Left cardiac atrium (tissue), 4 donors: ENCODE measurements around the gene ABTB2. TPM values are rescaled to one million over a fixed set of nuclear protein-coding genes. Genes with fewer than 3 reads are reported as not detected.
A peak's percentile ranks its signal among the peaks of the same experiment; 100 is the strongest.

Experiments used
- ATAC-seq, 2 donors: fragments of 200-7000 bp; cut with Tn5 transposase; one replicate each; pipeline ENCODE4 v1.9.1; 2020; ENCODE audit warnings: mild to moderate bottlenecking in 2 of 2, moderate library complexity in 2 of 2
- DNase-seq: peaks from one replicate; pipeline ENCODE4 v3.0.0-alpha.2; 2020
- intact Hi-C, 2 donors: fragments of 100-400 bp; cut with DNase I; formaldehyde crosslinking; loops; one replicate each; pipeline versions ENCODE4 v1.14.1 to v1.15.1; 2022 to 2023
- total RNA-seq, 2 donors: library from RNA; stranded (reverse); fragmentation: NEBNext Ultra II Directional; extraction: Animal tissue kit (Norgen Biotek cat#: 25700); gene quantifications; one replicate each; pipeline ENCODE4 v1.2.1, GENCODE V29; 2021
- donor health status: DM: no; HTN: yes; CAD: no.
- donor health status: DM: no; HTN: yes; CAD: no; lungs with severe emphysema.
- donor health status: DM: yes; HTN: yes; CAD: no.
- donor health status: Dilated cardiomyopathy.

The ABTB2 gene
- total RNA-seq, 2 donors from 2014 or later: 12.5 to 19.3 TPM

DNA sequence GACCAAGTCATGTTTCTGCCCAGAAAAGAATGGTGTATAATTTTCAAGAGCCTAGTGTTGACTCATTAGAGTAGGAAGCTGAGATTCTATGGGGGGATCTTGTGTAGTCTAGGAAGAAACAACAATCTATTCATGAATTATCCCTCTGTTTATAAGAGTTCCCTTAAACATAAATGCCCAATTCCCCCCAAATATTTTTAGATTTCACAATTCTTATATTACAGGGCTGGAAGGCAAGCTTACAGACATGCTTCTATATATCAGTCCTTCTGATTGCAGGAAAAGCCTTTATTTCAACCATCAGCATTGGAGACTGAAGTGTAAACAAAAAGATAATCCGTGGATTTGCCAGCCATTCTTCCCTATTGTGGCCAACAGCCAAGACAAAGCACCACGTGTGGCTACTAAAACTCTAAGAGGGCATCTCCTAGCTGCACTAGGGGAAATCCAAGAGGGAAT, 181.0 kb downstream of the ABTB2 start:
- ATAC-seq: no peak
- intact Hi-C loops: loop anchor here in 1 of 2 donors (5.0 to 10.0 kb wide), 2 partner anchors 179 to 318 kb away; no protein-coding TSS in a partner anchor
- DNase-seq: no peak

DNA sequence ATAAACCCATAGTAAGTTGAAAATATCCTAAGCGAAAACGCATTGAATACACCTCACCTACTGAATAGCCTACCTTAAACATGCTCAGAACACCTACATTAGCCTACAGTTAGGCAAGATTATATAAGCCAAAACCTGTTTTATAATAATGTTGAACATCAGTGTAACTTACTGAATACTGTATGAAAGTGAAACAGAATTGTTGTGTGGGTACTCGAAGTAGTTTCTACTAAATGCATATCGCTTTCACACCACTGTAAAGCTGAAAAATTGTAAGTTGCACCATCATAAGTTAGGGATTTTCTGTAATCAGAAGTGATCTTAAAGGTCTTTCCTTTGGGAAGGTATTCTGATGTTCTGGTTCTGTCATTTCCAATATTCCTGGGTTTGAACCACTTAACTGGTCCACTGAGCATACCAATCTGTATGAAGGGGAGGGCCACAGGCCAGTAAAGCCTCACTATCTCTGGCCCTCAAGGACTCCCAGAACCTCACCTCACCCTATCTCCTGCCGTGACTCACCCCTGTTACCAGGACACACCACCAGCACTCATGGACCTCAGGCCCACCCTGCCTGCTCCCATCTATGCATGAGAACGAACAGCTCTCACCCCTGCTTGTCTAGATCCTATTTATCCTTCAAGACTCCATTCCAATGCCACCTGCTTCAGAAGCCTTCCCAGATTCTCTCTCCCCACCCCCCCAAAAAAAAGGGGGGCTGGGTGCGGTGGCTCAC, 182.4 kb downstream of the ABTB2 start:
- DNase-seq: no peak
- intact Hi-C loops: loop anchor here in 1 of 2 donors (5.0 to 10.0 kb wide), 2 partner anchors 178 to 319 kb away; no protein-coding TSS in a partner anchor
- peak in 1 of 2 donors; percentile 27 for ATAC-seq

DNA sequence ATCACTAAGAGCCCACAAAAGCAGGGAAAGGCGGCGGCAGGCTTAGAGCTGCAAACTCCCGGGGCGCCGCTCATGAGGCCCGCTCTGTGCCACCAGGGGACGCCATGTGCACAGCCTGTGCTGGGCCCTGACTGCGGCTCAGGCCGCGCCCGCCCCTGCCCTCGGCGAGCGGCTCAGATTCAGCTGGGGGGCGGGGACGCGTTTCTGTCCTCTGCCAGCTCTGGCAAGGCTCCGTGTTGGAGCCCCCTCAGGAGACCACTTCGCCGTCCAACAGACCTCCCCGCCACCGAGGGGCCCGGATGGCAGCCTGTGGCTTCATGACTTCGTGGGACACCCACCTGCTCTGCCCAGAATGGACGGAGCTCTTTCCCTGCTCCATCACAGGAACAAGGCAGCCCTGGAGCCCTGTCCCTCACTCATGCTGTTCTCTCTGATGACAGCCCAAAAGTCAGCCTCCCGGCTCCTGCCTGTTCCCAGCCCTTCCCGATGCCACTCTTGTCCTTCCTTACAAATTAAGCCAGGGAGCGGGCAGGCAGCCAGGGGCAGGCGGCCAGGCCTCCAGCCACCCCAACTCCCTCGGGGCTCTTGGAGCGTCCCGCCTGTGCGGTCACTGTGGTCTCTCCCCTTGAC, 183.3 kb downstream of the ABTB2 start:
- intact Hi-C loops: loop anchor here (1.0 to 10.0 kb wide), 4 partner anchors 177 to 320 kb away; partner anchors contain the start of gene ABTB2 (in 1 of the 2)
- peak; percentile 88 for DNase-seq
- ATAC-seq: peak; percentile 98

DNA sequence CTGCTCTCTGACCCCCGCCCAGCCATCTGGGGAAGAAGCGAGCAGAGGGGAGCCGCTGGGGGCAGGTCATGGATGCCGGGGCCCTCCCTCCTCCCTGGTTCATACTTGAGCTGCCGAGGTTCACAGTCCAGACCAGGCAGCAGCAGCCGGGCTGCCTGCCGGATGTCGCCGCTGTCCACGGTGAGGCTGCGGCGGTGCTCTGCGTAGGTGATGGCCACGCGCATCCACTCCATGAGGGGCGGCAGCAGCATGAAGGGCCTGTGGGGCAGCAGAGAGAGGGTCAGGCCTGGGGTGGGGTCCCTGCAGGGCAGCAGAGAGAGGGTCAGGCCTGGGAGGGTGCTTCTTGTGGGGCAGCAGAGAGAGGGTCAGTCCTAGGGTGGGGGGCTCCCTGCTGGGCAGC, 184.8 kb downstream of the ABTB2 start:
- DNase-seq: no peak
- no peak for ATAC-seq
- intact Hi-C loops: loop anchor here (5.0 to 10.0 kb wide), 2 partner anchors 184 to 322 kb away; partner anchors contain the start of gene ABTB2 (in 1 of the 2)

DNA sequence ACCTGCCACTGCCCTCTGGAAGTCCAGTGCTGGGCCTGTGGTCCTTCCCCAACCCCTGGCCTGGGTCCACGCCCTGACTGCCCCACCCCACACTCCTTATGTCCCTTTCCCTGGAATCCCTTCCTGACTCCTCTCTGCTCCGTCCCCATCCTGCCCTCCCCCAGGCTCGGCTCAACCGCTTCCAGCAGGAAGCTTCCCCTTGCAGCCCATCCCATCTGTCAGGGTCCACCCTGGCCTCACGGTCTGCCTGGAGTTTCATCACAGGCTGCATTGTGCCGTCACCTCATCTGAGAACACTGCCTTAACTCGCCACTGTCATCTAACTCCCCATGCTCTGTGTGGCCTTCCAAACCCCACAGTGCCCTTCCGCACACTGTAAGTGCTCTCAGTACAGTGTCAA, 188.1 kb downstream of the ABTB2 start:
- no peak for DNase-seq
- no peak for ATAC-seq
- intact Hi-C loops: loop anchor here (5.0 to 10.0 kb wide), 2 partner anchors 188 to 325 kb away; partner anchors contain the start of gene ABTB2 (in 1 of the 2)

DNA sequence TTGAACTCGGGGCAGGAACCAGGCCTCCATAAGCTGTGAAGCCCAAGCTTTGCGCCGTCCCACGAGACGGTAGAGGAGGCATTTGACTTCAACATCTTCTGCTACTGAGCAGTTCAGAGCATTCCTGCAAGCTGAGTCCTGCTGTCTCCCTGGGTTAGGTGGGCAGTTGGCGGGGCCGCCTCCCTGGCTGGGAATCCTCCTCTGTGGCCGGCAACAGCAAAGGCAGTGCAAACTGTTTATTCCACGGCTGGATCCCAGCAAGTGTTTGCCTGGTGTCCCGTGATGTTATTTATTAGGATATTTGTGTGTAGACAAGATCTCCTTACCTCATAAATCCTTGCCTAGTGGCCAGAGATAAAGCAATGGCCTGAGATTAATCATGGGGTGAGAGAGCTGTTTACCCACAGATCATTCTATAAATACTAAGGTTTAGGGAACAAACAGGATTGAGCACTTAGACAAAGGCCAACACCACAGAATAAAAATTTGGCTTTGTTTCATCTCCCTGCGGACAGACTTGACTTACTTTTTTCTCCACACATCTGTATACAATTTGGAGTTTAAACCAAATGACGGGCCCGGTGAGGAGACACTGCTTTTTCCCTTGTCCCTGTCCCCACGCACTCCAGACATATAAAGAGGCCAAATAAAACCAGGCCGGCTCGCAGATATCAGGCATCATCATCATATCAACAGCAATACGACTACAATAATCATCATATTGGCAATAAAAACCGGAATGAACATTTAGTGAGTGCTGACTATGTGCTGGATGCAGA, 189.0 kb downstream of the ABTB2 start:
- no peak for ATAC-seq
- intact Hi-C loops: no loop called here
- DNase-seq: no peak

DNA sequence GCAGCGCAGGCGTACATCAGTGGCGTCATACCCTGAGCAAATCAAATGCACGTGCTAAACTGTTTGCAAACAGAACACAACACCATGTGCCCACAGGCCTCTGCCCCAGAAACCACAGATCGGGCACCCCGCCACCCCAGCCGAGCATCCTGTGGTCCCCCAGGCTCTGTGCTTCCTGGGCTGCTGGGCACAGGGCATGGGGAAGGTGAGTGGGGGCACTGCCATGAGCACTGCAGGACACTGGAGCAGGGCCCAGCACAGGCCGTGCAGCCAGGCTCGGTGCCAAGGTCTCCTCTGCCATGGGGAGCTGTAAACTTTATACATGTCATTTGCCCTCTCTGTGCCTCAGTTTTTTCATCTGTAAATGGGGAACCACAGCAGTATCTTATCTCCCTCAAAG, 189.8 kb downstream of the ABTB2 start:
- intact Hi-C loops: no loop called here
- ATAC-seq: no peak
- DNase-seq: no peak

DNA sequence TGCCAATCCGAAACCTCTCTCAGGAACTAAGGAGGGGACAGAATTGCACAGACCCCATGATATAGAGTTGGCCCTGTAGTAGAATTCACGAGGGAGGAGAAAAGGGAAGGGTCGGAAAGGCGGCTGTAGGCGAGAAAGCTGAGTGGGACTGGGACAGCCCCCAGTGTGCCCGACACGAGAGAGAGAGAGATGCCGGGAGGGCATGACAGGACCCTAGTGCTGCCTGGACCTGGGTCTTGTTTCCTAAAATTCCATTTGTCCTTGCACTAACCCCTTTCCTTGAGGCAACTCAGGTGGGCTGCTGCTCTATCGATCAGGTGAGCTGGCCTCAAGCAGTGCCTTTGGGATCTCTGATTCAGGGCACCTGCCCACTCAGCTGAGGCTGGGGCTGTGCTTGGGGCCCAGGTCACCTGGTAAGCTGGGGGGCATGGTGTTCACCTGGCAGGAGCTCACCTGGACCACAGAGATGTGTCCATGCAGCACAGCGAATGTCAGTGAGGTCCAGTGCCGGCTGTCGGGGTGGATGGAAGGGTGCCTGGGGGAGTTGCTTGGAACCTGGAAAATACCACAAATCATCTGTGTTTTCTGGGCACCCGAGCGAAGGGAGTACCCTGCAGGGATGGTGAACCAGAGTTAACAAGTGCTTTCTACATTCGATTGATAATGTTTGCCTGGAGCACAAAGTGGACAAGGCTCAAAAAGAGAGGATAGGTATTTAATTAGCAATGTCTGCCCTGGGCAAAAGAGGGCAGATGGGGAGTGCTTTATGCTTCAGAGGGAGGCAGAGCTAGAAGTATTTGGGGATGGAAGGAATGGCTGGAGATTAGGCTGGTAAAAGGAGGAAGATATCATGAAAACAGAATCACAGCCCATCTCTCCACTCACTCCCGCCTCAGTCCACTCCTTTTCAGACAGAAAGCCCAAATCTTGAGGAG, 190.7 kb downstream of the ABTB2 start:
- intact Hi-C loops: no loop called here
- no peak for ATAC-seq
- no peak for DNase-seq

DNA sequence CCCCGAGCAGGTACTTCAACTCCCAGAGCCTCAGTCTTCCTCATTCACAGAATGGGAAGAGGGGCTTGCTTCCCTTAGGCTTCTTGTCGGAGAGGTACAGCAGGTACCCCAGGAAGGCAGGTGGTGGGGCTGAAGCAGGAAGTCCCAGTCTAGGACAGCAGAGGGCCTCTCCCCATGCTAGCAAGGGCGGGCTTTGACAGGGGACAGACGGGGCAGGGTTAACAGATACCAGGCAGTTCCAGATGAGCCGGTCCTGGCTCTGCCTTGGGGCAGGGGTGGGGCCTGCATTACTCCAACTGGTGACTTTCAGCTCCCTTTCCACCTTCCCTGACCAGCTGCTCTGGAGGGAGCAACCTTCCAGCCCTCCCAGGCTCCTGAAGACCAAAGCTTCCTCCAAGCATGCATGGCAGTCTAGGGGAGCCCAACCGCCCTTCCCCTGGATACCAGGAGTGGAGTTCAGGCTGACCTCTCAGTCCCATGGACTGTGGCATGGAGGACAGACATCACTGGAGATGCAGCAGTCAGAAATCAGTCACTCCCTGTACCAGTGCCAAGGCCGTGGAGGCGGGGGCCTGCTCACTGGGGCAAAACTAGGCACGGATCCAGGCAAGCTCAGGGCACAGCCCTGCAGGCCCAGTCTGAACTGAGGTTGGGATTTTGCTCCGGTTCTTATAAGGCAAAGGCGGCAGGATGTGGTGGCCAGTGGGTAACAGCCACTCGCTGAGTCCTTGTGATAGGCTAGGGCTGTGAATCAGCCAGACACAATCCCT, 191.8 kb downstream of the ABTB2 start:
- ATAC-seq: peak; percentile 33 to 40
- no peak for DNase-seq
- intact Hi-C loops: no loop called here

DNA sequence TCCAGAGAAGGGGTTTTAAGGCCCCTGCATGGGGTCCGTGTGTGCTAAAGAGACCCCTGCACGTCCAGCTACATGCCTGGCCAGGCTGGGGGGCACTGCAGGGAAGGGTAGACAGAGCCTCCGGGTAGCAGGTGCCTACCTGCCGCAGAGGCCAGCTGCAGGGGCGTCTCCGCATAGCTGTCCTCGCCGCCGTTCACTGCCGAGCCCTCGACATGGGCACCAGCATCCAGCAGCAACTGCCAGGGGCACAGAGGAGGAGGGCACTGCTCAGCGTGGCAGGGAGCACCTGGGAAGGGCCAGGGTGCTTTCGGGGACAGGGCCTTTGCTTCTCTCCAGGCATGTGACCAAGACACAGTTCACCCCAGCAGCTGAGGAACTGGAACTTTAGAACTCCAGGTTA, 192.7 kb downstream of the ABTB2 start:
- ATAC-seq (no peak), DNase-seq (no peak)
- intact Hi-C loops: no loop called here

DNA sequence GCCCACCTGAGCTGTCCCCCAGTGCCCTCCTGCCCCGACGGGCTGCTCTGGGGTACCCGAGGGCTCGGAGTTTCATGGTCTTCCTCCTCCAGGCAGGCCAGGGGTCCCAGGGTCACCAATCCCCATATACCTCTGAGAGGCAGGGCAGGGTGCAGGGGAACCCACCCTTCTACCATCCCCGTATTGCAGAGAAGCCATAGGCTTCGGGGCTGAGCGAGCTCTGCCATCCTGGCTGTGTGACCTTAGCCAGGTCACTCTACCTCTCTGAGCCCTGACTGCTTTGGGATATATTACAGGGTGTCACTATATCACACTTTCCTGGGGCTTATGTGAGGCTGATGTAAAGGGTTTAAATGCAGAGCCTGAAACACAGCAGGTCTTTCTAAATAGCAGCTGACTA, 195.0 kb downstream of the ABTB2 start:
- no peak for DNase-seq
- intact Hi-C loops: no loop called here
- no peak for ATAC-seq

DNA sequence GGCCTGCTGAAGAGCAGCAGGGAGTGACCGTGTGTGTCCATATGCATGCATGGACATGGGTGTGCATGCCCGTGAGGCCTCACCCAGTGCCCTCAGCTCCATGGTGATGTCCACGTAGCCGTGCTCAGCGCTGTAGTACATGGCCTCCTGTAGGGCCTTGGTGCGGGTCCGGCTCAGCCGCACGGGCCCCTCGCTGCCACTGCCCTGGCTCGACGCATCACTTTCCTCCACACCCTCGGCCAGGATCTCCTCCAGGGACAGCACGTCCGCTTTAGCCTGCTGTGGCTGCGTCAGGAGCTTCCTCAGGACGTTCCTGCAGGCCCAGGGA, 195.4 kb downstream of the ABTB2 start:
- intact Hi-C loops: no loop called here
- no peak for DNase-seq
- no peak for ATAC-seq

DNA sequence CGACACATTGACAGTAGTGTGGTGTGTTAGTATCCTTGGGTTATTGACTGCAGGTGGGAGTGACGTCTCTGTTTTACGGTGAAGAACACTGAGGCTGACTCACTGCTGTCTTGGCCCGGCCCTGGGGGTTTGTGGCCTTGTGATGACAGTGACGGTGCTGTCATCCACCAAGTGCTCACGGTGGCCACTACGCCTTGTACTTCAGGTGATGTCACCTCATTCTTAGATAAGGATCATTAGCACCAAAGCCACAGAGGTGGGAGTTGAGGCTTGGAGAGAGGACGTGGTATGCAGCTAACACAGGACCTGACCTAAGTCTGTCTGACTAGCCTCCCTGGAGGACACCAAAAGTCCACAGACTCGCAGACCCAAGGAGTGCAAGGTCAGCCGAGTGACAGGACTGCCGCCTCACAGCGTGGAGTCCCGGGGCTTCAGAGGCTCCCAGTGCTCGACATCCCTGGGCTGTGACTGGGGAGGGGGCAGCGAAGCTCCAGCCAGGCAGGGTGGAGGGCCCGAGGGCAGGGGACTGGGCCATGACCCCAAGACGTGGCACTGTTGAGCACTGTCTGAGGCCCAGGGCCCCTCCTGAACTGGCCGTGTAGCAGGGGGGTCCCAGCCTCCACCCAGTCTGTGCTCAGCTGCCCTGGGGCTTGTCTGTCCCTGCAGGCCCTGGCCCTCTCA, 195.9 kb downstream of the ABTB2 start:
- peak in 1 of 2 donors; percentile 7 for ATAC-seq
- DNase-seq: no peak
- intact Hi-C loops: no loop called here

DNA sequence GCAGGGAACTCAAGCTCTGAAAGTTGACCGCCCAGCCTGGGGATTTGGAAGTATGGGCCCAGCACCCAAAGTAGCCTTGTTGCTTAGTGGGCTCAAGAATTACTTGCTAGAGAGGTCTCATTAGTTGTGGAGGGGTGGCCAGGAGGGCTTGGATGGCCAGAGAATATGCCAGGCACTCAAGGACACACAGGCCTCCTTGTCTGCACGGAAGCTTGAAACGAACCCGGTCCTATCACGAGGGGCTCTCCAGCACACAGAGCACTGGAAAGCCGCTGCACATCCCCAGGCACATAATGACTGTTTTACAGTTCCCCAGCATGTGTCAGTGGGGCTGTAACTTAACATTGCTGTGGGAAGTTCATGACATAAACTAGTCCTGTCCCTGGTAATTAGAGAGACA, 196.4 kb downstream of the ABTB2 start:
- intact Hi-C loops: no loop called here
- ATAC-seq: no peak
- no peak for DNase-seq

DNA sequence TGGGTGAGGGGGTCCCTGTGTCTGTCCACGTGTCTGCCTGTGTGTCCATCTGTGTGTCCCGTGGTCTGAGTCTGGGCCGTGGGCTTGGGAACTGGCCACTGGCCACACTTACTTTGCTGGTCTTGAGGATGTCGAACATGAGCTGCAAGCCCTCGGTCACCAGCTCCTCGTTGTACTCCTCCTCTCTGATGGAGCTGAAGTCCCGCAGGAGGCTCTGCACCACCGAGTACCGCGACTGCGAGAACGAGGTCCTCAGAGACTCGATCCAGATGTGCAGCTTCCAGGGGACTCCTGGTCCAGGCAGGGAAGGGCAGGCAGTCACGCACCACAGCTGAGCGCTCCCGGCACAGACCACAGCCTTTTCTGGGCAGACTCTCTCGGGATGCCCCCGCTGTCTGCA, 197.0 kb downstream of the ABTB2 start:
- intact Hi-C loops: no loop called here
- no peak for DNase-seq
- no peak for ATAC-seq

DNA sequence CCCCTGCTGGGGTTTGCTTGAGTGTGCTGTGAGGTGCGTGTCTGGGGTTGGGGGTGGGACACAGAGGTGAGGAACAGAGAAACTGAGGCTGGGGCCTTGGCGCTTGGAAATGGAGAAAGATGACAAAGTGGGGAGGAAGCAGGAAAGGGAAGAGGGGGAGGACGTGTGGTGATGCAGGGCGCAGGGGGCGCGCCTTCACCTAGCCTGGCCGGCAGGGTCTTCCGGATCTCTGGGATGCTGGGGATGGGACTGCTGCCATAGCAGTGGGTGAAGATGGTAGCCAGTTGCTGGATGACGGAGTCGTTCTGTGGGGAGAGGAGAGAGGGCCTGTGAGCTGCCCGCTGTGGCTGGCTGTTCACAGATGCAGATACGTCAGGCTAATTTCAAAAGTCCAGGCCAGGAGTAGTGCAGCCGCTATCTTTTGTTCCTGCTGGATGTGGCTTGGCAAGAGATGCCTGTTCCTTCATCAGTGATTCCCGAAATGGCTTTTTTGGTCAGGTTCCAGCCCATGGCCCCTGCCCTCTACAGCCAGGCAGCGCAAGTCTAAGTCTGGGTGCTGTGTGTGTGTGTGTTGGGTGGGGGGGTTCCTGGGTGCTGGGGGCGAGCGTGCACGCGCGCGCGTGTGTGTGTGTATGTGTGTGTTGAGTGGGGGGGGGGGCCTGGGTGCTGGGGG, 197.6 kb downstream of the ABTB2 start:
- peak; percentile 25 to 48 for ATAC-seq
- no peak for DNase-seq
- intact Hi-C loops: no loop called here

DNA sequence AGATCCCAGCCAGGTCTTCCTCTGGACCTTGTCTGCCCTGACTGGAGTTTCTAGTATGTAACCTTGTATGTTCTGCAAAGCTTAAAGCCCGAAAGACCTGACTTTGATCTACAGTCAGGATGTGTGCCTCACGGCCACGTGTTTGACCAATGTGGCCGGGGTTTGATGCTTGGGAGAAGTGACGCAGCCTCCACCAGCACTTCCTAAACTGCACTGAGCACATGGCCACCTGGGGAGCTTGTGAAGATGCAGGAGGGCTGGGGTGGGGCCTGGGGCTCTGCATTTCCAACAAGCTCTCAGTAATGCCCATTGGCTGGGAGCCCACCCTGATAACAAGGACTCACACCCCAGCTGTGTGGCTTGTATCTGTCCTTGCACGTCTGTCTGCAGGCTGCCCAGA, 199.1 kb downstream of the ABTB2 start:
- DNase-seq (no peak), ATAC-seq (no peak)
- intact Hi-C loops: no loop called here
